ENCODE measurements around the gene GKN1. TPM values are rescaled to one million over a fixed set of nuclear protein-coding genes. Genes with fewer than 3 reads are reported as not detected.

The GKN1 gene
- total RNA-seq, 2 experiments from 2014 or later = not detected

GRCh38 chr2:68978098-68978497 lies 3.7 kb downstream of the GKN1 start:
- intact Hi-C loops (cut with DNase I, micrococcal nuclease) = no loop called here

DNA sequence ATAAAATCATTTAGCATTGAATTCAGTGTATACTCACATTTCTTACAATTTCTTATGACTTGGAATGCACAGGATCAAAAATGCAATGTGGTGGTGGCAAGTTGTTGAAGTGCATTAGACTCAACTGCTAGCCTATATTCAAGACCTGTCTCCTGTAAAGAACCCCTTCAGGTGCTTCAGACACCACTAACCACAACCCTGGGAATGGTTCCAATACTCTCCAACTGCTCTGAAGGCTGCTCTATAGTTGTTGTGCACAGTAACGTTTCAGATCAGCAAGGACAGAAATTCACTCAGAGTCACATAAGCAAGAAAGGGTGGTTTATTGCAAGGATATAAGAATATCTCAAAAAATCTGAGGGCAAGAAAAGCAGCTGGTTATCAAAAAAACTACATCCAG lies 6.5 kb downstream of the GKN1 start:
- intact Hi-C loops (cut with DNase I, micrococcal nuclease) = no loop called here
- Mint-ChIP-seq H3K9me3 (no peaks in the 10 kb centered on the region), H3K27ac (no peak overlapping the region), H3K27me3 (peaks cover 36% of the 10 kb centered on the region), H3K4me3 (no peak overlapping the region), H3K4me1 (ENCODE audit: low read depth) (no peaks in the 10 kb centered on the region), H3K36me3 (ENCODE audit: low read depth) (no peaks in the 10 kb centered on the region)
- no peak for DNase-seq
- ChIA-PET POLR2A (no interaction called here), CTCF (no interaction called here)
- H3K27ac ChIP-seq (ENCODE audit: low read depth in 1 of 2, low read length in 2 of 2) = no peak overlapping the region
- no peaks in the 10 kb centered on the region for H3K36me3 ChIP-seq (ENCODE audit: insufficient read depth, low read length)
- H3K4me1 ChIP-seq (ENCODE audit: insufficient read depth, low read length) = no peaks in the 10 kb centered on the region
- H3K27me3 ChIP-seq (ENCODE audit: control insufficient read depth in 1 of 2, insufficient read depth in 2 of 2, low read length in 2 of 2) = peaks cover 14 to 17% of the 10 kb centered on the region in 2 experiments
- H3K4me3 ChIP-seq (ENCODE audit: low read length) = no peak overlapping the region
- no peaks in the 10 kb centered on the region for H3K9me3 ChIP-seq (ENCODE audit: control insufficient read depth in 1 of 2, insufficient read depth in 1 of 2, low read length in 2 of 2)
- no peak for ATAC-seq (ENCODE audit: poor library complexity)
- no peak for TF ChIP-seq CTCF (IDR thresholded peaks at IDR 0.05)

More at GRCh38 chr2:68978098-68978497, 3.7 kb downstream of the GKN1 start:
- CTCF ChIA-PET = no interaction called here
- Histone ChIP-seq H3K36me3 (ENCODE audit: insufficient read depth, low read length) (no peaks in the 10 kb centered on the region), H3K4me3 (ENCODE audit: low read length) (no peak overlapping the region), H3K27me3 (ENCODE audit: control insufficient read depth in 1 of 2, insufficient read depth in 2 of 2, low read length in 2 of 2) (peaks cover 14 to 29% of the 10 kb centered on the region in 2 experiments), H3K9me3 (ENCODE audit: control insufficient read depth in 1 of 2, insufficient read depth in 1 of 2, low read length in 2 of 2) (no peaks in the 10 kb centered on the region), H3K27ac (ENCODE audit: low read depth in 1 of 2, low read length in 2 of 2) (no peak overlapping the region), H3K4me1 (ENCODE audit: insufficient read depth, low read length) (no peaks in the 10 kb centered on the region)
- Mint-ChIP-seq H3K36me3 (ENCODE audit: low read depth) (no peaks in the 10 kb centered on the region), H3K27me3 (peaks cover 45% of the 10 kb centered on the region), H3K9me3 (no peaks in the 10 kb centered on the region), H3K4me3 (no peak overlapping the region), H3K4me1 (ENCODE audit: low read depth) (no peaks in the 10 kb centered on the region), H3K27ac (no peak overlapping the region)
- no peak for TF ChIP-seq CTCF (IDR thresholded peaks at IDR 0.05)
- no peak for DNase-seq
- ATAC-seq (ENCODE audit: poor library complexity) = no peak
- POLR2A ChIA-PET = no interaction called here

DNA sequence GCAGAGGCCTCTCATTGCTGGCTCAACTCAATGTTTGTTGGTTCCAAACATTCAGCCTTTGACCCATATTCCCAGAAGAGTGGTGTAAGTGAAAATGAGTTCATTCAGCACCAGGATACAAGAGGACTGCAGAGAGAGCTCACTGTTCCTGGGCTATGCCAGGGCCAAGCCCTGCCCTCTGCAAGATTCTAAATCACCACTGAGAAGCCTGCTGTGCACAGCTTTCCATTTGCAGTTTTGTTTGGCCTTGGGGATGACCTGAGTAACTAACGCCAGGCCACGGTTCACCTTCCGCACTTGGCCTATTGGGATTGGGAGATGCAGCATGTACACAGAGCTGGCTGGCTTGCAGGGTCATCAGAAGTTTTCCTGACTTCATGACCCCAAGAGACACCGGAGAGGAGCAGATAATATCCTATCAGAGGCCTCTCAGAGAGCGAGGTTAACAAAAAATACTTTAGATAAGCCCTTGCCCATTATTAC lies 12.6 kb downstream of the GKN1 start:
- ChIA-PET POLR2A (no interaction called here), CTCF (no interaction called here)
- no peak for ATAC-seq (ENCODE audit: poor library complexity)
- no peak for DNase-seq
- Mint-ChIP-seq H3K27ac (no peak overlapping the region), H3K4me1 (ENCODE audit: low read depth) (no peaks in the 10 kb centered on the region), H3K27me3 (peaks cover 5% of the 10 kb centered on the region), H3K4me3 (no peak overlapping the region), H3K36me3 (ENCODE audit: low read depth) (no peaks in the 10 kb centered on the region), H3K9me3 (no peaks in the 10 kb centered on the region)
- H3K36me3 ChIP-seq (ENCODE audit: insufficient read depth, low read length) = no peaks in the 10 kb centered on the region
- intact Hi-C loops (cut with DNase I, micrococcal nuclease) = no loop called here
- no peaks in the 10 kb centered on the region for H3K27me3 ChIP-seq (ENCODE audit: control insufficient read depth in 1 of 2, insufficient read depth in 2 of 2, low read length in 2 of 2)
- no peak overlapping the region for H3K27ac ChIP-seq (ENCODE audit: low read depth in 1 of 2, low read length in 2 of 2)
- no peak for TF ChIP-seq CTCF (IDR thresholded peaks at IDR 0.05)
- no peak overlapping the region for H3K4me3 ChIP-seq (ENCODE audit: low read length)
- H3K9me3 ChIP-seq (ENCODE audit: control insufficient read depth in 1 of 2, insufficient read depth in 1 of 2, low read length in 2 of 2) = no peaks in the 10 kb centered on the region
- no peaks in the 10 kb centered on the region for H3K4me1 ChIP-seq (ENCODE audit: insufficient read depth, low read length)

Data from CD4-positive, alpha-beta T cell (primary cell).